HG03571 (cell line): Measurements from ENCODE around the gene GPR137C.
"Not testable (repeated sequence)": the region's sequence is repeated elsewhere in the genome, so short reads cannot be mapped to it uniquely, and the experiment has no call there.

ENCODE experiments used
- ATAC-seq: cut with Tn5 transposase; IDR thresholded peaks from one replicate; pipeline ENCODE4 v1.9.1; 2021; ENCODE audit not compliant: unreplicated experiment

The GPR137C gene

GRCh38 chr14:52563120-52563519 lies 10.5 kb downstream of the GPR137C start:
- no peak for ATAC-seq

GRCh38 chr14:52568454-52568853 lies 15.8 kb downstream of the GPR137C start:
- ATAC-seq, result not testable (repeated sequence)

- no peak for ATAC-seq
Observed at GRCh38 chr14:52575858-52576257, 23.2 kb downstream of the GPR137C start.

GRCh38 chr14:52583544-52583943 lies 30.9 kb downstream of the GPR137C start:
- ATAC-seq, result no peak

DNA sequence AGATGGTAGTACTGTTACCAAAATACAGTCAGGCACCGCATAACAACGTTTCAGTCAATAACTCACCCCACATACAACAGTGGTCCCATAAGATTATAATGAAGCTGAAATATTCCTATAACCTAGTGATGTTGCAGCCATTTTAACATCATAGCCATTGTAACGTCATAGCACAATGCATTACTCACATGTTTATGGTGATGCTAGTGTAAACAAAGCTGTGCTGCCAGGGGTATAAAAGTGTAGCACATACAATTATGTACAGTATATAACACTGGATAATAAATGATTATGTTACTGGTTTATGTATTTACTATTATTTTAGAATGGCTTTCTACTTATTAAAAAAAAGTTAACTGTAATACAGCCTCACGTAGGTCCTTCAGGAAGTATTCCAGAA lies 37.0 kb downstream of the GPR137C start:
- ATAC-seq, result no peak

DNA sequence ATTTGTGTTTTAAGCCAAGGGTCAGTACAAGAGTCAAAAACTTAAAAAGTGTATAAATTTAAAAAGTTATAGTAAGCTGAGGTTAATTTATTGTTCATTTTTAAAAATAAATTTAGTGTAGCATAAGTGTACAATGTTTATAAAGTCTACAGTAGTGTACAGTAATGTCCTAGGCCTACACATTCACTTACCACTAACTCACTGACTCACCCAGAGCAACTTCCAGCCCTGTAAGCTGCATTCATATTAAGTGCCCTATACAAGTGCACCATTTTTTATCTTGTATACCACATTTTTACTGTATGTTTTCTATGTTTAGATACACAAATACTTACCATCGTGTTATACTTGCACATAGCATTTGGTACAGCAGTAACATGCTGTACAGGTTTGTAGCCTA lies 37.7 kb downstream of the GPR137C start:
- no peak for ATAC-seq

- ATAC-seq, result no peak
Observed at GRCh38 chr14:52596320-52596719, 43.7 kb downstream of the GPR137C start.

DNA sequence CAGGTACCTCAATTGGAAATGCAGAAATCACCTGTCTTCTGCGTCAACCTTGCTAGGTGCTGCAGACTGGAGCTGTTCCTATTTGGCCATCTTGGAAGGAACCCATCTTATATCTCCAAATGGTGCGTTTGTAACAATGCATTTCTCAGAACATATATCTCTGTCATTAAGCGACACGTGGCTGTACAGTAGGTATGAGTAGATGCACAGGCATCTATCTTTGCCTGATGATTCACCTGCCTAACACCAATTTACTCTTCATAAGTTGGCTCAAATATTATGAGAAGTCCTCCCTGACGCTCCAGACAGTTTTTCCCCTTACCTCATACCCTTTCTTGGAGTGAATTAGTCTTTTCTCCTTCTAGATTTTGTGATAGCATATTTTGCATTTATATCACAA lies 44.2 kb downstream of the GPR137C start:
- ATAC-seq, result no peak

GRCh38 chr14:52598568-52598967 lies 45.9 kb downstream of the GPR137C start:
- ATAC-seq, result no peak

DNA sequence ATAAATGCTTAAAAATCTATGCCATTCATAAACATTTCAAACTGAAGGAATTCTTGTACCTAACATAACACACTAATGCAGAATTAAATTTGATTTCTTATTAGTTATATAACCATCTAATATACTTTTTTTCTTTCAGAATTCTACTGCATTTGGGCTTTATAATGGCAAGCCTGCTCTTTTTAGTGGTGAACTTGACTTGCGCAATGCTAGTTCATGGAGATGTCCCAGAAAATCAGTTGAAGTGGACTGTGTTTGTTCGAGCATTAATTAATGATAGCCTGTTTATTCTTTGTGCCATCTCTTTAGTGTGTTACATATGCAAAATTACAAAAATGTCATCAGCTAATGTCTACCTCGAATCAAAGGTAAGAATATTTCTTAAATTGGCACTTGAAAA lies 47.3 kb downstream of the GPR137C start:
- no peak for ATAC-seq

DNA sequence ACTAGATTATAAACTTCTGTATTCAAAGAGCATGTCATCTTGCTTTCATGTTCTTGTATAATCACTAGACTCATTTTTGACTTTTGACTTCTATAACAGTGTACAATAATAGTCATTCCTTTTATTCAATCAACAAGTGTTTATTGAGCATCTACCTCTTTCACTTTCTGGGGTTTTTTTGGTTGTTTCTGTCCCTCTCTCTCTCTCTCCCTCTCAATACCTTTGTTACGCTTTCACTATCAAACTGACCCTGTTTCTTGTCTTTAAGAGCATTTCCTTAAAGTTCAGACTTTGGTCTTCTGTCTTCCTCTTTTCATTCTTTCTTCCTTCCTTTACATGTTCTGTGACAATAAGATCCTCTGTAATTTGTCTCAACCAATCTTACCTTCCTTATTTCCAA lies 49.5 kb downstream of the GPR137C start:
- ATAC-seq, result no peak

- no peak for ATAC-seq
Observed at GRCh38 chr14:52607061-52607460, 54.4 kb downstream of the GPR137C start.

DNA sequence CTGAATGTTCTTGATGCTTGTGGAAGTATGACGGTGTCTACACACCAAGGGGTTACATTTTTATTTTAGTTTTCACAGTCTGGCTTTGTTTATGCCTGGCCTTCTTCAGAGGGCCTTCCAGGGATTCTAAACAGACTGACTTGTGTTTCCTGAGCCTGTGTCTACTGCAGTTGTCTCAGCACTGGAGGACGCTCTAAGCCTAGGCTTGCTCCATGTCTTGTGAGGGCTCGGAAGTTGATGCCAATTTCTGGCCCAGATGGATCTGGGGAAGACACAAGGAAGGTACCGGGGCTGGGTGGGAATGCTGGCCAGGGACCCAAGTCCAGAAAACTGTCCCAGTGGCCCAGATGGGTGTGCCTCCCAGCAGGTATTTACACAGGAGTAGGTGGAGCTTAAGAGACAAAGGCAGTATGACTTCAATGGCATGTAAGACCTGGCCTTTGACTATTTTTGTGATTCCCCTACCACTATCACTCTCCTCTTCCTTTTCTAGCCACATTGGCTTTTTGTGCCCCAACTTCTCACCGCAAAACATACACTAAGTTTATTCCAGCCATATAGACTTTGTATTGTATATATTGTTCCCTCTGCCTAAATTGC lies 56.9 kb downstream of the GPR137C start:
- no peak for ATAC-seq

DNA sequence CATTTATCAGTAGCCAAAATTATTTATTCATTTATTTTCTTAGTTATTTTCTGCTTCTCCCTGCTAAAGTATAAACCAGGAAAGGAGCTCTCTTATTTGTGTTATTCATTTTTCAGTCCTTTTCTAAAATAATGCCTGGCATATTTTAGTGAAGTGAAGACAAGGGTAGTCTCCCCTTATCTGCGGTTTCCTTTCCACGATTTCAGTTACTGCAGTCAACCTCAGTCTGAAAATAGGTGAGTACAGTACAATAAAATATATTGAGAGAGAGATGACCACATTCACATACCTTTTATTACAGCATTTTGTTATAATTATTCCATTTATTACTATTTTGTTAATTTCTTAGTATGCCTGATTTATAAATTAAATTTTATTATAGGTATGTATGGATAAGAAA lies 57.6 kb downstream of the GPR137C start:
- no peak for ATAC-seq

DNA sequence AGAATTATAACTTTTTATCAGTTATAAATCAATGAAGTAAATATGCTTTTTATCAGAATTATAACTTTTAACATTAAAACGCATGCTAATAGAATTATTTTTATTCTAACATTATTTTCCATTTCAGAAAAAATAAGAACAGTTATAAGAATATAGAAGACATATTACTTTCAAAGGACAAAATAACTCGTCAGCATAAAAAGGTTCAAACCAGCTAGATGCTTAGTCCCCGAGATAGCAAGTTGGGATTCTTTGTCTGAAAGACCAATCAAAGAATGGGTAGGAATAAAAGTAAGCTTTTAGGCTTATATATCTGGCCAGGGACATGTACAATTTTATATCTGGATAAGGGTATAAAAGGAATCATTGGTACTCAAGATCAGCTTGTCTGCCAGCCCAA lies 66.0 kb downstream of the GPR137C start:
- ATAC-seq, result no peak

DNA sequence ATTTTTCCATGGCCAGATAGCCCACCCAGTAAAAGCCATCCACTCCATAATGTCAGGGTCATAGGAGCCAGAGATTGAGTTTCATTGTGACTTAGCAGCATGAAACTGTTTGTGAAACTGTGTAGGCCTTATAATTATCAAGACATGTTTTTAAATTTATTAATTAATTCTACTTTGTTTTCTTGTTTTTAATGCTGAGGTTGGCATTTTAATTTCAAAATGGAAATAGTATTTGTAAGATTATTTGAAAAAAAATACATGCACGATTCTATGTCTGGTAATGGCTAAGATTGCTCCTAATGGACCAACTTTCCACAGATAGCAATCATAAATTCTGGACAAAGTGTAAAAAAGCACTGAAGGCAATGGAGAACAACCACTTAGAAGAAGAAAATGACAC lies 67.1 kb downstream of the GPR137C start:
- ATAC-seq, result no peak

DNA sequence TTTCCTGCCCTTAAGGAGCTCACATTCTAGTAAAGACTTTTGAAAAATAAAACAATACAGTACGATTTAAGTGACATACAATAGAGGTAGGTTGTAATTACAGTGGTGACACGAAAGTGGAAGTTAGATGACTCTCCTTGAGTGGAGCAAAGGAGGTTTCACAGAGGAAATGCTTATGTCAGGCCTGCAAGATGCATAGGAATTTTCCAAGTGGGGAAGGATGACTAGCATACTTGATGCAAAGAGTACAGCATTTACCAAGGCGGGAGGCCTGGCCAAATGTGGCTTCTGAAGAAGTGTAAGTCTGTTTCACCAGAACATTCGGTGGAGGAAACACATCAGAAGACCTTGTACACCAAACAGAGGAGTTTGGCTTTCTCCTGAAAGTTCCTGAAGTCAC lies 87.5 kb downstream of the GPR137C start:
- ATAC-seq, result no peak

DNA sequence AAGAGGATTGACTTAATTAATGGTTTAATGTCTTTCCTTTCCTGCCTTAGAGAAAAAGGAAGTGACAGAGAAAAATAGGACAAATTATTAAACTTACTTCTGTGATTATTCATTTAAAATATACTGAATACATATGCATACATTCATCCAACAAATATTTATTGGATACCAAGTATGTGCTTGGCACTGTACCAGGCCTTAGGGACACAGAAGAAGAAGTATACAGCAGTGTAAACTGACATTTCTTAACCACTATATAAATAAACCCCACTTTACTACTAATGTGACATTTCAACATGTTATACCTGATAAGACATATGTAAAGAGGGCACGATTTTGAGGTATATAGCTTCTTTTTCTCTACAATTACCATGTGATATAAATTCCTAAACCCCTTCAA lies 89.1 kb downstream of the GPR137C start:
- no peak for ATAC-seq

DNA sequence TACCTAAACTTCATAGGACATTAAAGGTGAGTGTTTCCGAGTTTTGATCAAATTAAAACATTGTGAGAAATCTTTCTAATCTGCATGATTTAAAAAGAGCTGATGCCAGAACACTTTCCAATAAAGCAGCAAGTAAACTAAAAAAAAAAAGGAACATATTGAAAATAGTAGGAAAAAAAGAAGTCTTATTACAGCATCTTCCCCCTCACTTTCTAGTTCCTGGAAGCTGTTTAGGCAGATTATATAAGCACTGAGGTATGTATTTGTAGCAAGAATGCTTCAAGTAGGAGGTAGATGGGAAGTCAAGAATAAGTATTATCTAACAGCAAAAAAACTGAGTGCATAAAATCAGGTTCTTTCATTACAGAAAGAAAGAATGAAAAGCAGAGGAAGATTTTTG lies 96.9 kb downstream of the GPR137C start:
- no peak for ATAC-seq

- ATAC-seq, result no peak
Observed at GRCh38 chr14:52650774-52651173, 98.1 kb downstream of the GPR137C start.

DNA sequence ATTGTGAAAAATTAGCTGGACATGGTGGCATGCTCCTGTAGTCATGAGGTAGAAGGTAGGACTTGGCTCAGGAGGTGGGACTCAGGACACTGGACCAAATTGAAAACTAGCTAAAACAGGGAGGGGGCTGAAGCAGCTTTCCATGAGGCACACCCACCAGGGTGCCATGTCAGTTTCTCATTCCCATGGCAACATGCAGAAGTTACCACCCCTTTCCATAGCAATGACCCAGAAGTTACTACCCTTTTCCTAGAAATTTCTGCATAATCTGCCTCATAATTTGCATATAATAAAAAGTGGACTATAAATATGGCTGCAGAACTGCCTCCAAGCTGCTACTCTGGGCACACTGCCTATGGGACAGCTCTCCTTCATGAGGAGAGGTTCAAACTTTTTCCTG lies 104.3 kb downstream of the GPR137C start:
- ATAC-seq, result no peak

DNA sequence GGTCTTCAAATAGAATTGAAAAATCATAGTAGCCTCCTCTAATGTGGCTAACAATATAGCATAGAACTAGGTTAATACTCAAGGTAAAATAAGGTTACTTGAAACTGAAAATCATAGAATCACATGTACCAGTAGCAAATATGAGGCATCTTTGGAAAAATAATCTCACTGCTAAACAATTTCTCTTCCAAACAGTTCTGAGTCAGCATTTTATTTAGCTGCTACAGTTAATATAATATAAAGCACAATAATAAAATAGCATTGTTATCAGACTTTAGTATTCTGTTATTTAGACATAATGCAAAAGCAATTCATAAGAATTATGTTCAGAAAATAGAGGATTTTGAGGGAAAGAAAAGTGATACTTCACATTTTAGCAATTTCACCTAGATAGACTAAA lies 107.7 kb downstream of the GPR137C start:
- no peak for ATAC-seq

GRCh38 chr14:52660832-52661231 lies 108.2 kb downstream of the GPR137C start:
- no peak for ATAC-seq

DNA sequence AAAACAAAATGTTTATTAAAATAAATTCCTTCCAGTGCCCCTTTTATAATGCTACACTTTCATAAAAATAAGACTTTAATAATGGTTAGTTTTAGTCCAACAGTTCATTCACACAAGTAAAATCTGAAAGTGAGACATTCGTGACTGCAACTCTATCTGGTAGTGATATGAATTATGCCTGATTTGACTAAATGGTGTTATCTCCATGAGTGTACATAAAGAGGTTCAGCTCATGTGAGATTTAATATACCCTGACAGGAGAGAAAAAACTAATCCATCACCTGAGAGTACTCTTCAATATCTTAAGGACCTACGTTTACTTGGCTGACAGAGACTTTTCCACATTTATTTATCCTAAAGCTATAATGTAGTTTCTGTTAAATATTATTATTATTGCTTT lies 108.7 kb downstream of the GPR137C start:
- no peak for ATAC-seq
